Lower lobe of right lung (tissue), 2 donors: ENCODE results near the gene CCDC146. TPM values are rescaled to one million over a fixed set of nuclear protein-coding genes. Genes with fewer than 3 reads are reported as not detected.
"Not testable (repeated sequence)": the region's sequence is repeated elsewhere in the genome, so short reads cannot be mapped to it uniquely, and the experiment has no call there.

Experiments
- ATAC-seq, 2 donors: fragments of 200-7000 bp; cut with Tn5 transposase; one replicate each; pipeline ENCODE4 v1.9.1; 2020 to 2022; ENCODE audit warnings: mild to moderate bottlenecking in 2 of 2, moderate library complexity in 2 of 2
- DNase-seq: peaks from one replicate; pipeline ENCODE4 v3.0.0-alpha.2; 2020
- H3K27ac ChIP-seq: fragments of 200-600 bp; one replicate; pipeline ENCODE4 v1.8.0; 2022
- H3K27me3 ChIP-seq: fragments of 200-600 bp; one replicate; pipeline ENCODE4 v1.8.0; 2022; ENCODE audit warnings: low read depth
- H3K36me3 ChIP-seq: fragments of 200-600 bp; one replicate; pipeline ENCODE4 v1.8.0; 2022; ENCODE audit warnings: mild to moderate bottlenecking
- H3K4me1 ChIP-seq: fragments of 200-600 bp; one replicate; pipeline ENCODE4 v1.8.0; 2022
- H3K4me3 ChIP-seq: fragments of 200-600 bp; one replicate; pipeline ENCODE4 v1.8.0; 2022; ENCODE audit warnings: mild to moderate bottlenecking
- H3K9me3 ChIP-seq: fragments of 200-600 bp; one replicate; pipeline ENCODE4 v1.8.0; 2022
- intact Hi-C: fragments of 100-400 bp; cut with DNase I; formaldehyde crosslinking; loops from one replicate; pipeline ENCODE4 v1.11.0; 2022
- total RNA-seq: library from RNA; stranded (reverse); fragmentation: NEBNext Ultra II Directional; extraction: Animal tissue kit (Norgen Biotek cat#: 25700); gene quantifications from one replicate; pipeline ENCODE4 v1.2.1, GENCODE V29; 2021
- TF ChIP-seq, protein P1 (sequence below): fragments of 200-600 bp; IDR thresholded peaks from one replicate; pipeline ENCODE4 v1.8.0; 2022; ENCODE audit warnings: antibody characterized with exemption, mild to moderate bottlenecking
- donor health status: DM: no; HTN: yes; CAD: no; lungs with severe emphysema.

Gene CCDC146
- total RNA-seq, 1 donor from 2014 or later = 17.3 TPM

GRCh38 chr7:77107659-77108058, 14.8 kb upstream of the CCDC146 start:
- H3K27ac ChIP-seq, H3K4me3 ChIP-seq, intact Hi-C loops, DNase-seq, H3K9me3 ChIP-seq, H3K4me1 ChIP-seq, ATAC-seq, H3K27me3 ChIP-seq: not testable (repeated sequence)
- peaks cover 14% of the 10 kb centered on the region for H3K36me3 ChIP-seq

DNA sequence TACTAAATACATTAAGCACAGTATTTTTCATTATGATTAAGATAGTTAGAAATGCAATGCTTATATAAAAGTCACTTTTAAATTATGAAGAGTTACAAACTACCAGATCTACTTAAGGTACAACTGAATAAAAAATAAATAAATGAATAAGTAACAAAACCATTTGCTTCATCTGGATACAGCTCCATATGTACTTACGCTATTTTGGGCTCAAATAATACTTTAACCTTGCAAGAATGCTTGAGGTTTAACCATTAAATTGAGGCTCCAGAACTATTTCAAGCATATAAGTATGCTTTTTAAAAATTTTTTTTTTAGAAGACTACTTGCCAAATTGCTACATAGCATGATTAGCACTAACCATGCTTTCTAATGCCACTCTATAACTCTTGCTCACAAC, 14.1 kb upstream of the CCDC146 start:
- intact Hi-C loops, H3K4me3 ChIP-seq, ATAC-seq, H3K9me3 ChIP-seq, H3K27ac ChIP-seq, DNase-seq, H3K27me3 ChIP-seq, H3K4me1 ChIP-seq: not testable (repeated sequence)
- peaks cover 14% of the 10 kb centered on the region for H3K36me3 ChIP-seq

- TF ChIP-seq, protein P1, sequence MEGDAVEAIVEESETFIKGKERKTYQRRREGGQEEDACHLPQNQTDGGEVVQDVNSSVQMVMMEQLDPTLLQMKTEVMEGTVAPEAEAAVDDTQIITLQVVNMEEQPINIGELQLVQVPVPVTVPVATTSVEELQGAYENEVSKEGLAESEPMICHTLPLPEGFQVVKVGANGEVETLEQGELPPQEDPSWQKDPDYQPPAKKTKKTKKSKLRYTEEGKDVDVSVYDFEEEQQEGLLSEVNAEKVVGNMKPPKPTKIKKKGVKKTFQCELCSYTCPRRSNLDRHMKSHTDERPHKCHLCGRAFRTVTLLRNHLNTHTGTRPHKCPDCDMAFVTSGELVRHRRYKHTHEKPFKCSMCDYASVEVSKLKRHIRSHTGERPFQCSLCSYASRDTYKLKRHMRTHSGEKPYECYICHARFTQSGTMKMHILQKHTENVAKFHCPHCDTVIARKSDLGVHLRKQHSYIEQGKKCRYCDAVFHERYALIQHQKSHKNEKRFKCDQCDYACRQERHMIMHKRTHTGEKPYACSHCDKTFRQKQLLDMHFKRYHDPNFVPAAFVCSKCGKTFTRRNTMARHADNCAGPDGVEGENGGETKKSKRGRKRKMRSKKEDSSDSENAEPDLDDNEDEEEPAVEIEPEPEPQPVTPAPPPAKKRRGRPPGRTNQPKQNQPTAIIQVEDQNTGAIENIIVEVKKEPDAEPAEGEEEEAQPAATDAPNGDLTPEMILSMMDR = peak; percentile 25
- H3K36me3 ChIP-seq = peaks cover 24% of the 10 kb centered on the region
- H3K4me1 ChIP-seq, ATAC-seq, DNase-seq, H3K4me3 ChIP-seq, H3K27me3 ChIP-seq, intact Hi-C loops, H3K9me3 ChIP-seq, H3K27ac ChIP-seq: not testable (repeated sequence)
These were observed 9.6 kb upstream of the CCDC146 start for GRCh38 chr7:77112719-77113306.

GRCh38 chr7:77125486-77125885, 3.1 kb downstream of the CCDC146 start:
- H3K27me3 ChIP-seq, H3K27ac ChIP-seq, ATAC-seq, intact Hi-C loops, DNase-seq, H3K9me3 ChIP-seq, H3K36me3 ChIP-seq, H3K4me1 ChIP-seq, H3K4me3 ChIP-seq: not testable (repeated sequence)
- TF ChIP-seq, protein P1 = peak; percentile 15

DNA sequence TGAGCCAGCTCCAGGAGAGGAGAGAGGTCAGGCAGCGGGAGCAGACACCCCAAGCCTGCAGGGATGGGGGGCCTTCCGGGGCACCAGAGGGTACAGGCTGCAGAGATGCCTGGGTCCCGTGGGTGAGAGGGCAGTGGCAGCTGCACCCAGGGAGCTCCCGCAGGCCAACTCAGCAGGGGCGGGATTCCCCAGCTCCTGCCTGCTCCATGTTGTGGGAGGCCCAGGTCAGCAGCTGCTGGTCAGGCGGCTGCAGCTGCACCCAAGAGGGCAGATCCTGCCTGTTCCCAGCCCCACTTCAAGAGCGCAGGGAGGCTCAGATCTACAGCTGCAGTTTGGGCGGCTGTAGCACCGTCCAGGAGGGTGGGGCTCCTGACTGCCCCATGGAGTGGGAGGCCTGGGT, 4.6 kb downstream of the CCDC146 start:
- H3K27ac ChIP-seq, H3K9me3 ChIP-seq, H3K36me3 ChIP-seq, intact Hi-C loops, H3K4me1 ChIP-seq, ATAC-seq, DNase-seq, H3K27me3 ChIP-seq, H3K4me3 ChIP-seq: not testable (repeated sequence)

- H3K27me3 ChIP-seq, H3K4me3 ChIP-seq, intact Hi-C loops, H3K27ac ChIP-seq, H3K4me1 ChIP-seq, H3K9me3 ChIP-seq, DNase-seq, H3K36me3 ChIP-seq: not testable (repeated sequence)
- peak; percentile 49 to 62 for ATAC-seq
These were observed 6.4 kb downstream of the CCDC146 start for GRCh38 chr7:77128582-77129410.

DNA sequence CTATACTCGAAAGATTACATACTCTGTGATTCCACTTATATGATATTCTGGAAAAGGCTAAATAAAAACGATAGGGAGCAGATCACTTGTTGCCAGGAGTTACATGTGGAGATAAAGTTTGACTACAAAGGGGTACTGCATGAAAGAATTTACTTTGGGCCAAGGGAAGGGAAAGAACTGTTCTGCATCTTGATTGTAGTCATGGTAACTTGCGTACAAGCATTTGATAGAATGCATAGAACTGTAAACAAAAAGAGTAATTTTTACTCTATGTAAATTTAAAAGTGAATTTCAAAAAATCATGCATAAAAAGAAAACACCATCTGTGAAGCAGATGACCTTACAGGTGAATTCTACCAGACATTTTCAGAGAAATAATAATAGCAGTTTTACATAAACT, 9.4 kb downstream of the CCDC146 start:
- intact Hi-C loops, H3K27me3 ChIP-seq, ATAC-seq, H3K4me1 ChIP-seq, H3K27ac ChIP-seq, H3K9me3 ChIP-seq, H3K4me3 ChIP-seq, DNase-seq, H3K36me3 ChIP-seq: not testable (repeated sequence)

- DNase-seq, H3K36me3 ChIP-seq, H3K4me3 ChIP-seq, H3K27ac ChIP-seq, ATAC-seq, H3K27me3 ChIP-seq, H3K4me1 ChIP-seq, intact Hi-C loops, H3K9me3 ChIP-seq: not testable (repeated sequence)
These were observed 16.3 kb downstream of the CCDC146 start for GRCh38 chr7:77138668-77139067.

DNA sequence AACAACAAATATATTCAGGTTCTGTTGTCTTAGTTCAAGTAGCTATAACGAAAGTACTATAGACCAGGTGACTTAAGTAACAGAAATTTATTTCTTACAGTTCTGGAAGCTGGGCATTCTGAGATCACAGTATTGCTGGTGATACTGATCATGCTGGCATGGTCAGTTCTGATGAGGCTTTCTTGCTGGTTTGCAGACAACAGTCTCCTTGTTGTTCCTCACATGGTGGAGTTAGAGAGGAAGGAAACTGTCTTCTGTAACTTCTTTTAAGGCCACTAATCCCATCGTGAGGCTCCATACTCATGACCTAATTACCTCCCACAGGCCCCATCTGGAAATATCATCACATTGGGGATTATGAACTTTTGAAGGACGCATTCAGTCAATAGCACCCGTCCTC, 17.9 kb downstream of the CCDC146 start:
- H3K9me3 ChIP-seq, H3K27ac ChIP-seq, H3K4me1 ChIP-seq, ATAC-seq, intact Hi-C loops, H3K4me3 ChIP-seq, H3K36me3 ChIP-seq, DNase-seq, H3K27me3 ChIP-seq: not testable (repeated sequence)

- H3K9me3 ChIP-seq, H3K36me3 ChIP-seq, H3K4me1 ChIP-seq, intact Hi-C loops, DNase-seq, H3K4me3 ChIP-seq, ATAC-seq, H3K27ac ChIP-seq, H3K27me3 ChIP-seq: not testable (repeated sequence)
These were observed 29.8 kb downstream of the CCDC146 start for GRCh38 chr7:77152232-77152631.

DNA sequence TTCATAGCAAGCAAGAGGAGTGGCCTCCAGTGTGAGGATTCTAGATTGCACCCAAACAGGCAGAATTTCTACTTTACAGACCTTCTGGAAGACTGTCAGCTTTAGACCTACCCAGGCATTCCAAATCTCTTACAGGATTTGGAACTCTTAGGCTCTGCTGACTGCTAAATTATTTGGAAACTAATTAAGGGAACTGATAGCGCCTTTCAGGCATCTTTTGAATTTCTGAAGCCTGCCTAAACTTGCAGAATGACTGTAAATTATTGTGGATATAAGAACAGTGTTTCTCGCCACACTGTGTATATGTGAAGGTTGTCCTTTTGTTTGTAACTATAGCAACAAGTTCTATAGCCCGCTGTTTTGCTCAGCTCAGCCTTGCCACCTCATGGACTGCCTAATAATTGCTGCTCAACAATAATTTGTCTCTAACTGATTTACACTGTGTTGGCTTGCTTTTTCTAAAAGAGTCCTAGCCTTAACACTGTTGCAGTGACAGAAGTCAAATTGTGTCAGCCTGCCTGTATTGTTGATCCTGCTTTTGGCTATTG, 32.6 kb downstream of the CCDC146 start:
- DNase-seq, H3K9me3 ChIP-seq, intact Hi-C loops, H3K4me3 ChIP-seq, H3K27me3 ChIP-seq, H3K27ac ChIP-seq, H3K36me3 ChIP-seq, H3K4me1 ChIP-seq: not testable (repeated sequence)
- peak; percentile 36 to 78 for ATAC-seq
